Activated CD4-positive, alpha-beta T cell treated with anti-CD3 and anti-CD28 coated beads, Interleukin-2, amount 10 ng/mL, durations not matched to agents 24 days and 14 days (primary cell): ENCODE data around the gene FOXC1. TPM values are rescaled to one million over a fixed set of nuclear protein-coding genes. Genes with fewer than 3 reads are reported as not detected.

Experiments
- DNase-seq: peaks from one replicate; pipeline ENCODE4 v3.0.0; 2022
- H3K27ac Mint-ChIP-seq: one replicate; pipeline ENCODE4 v1.8.0; 2022; ENCODE audit warnings: mild to moderate bottlenecking, mixed read lengths
- H3K27me3 Mint-ChIP-seq: one replicate; pipeline ENCODE4 v1.8.0; 2022; ENCODE audit warnings: mixed read lengths
- H3K36me3 Mint-ChIP-seq: one replicate; pipeline ENCODE4 v1.8.0; 2022; ENCODE audit warnings: low read depth, mild to moderate bottlenecking, mixed read lengths
- H3K4me1 Mint-ChIP-seq: one replicate; pipeline ENCODE4 v1.8.0; 2021; ENCODE audit warnings: mixed read lengths
- H3K4me3 Mint-ChIP-seq: one replicate; pipeline ENCODE4 v1.8.0; 2022; ENCODE audit warnings: mild to moderate bottlenecking, moderate library complexity, mixed read lengths
- H3K9me3 Mint-ChIP-seq: one replicate; pipeline ENCODE4 v1.8.0; 2021; ENCODE audit warnings: mixed read lengths
- intact Hi-C: fragments of 100-400 bp; cut with micrococcal nuclease; formaldehyde crosslinking; loops from one replicate; pipeline ENCODE4 v1.15.1; 2023
- total RNA-seq: library from RNA; stranded (reverse); gene quantifications from 2 replicates; pipeline ENCODE4 v1.2.3, GENCODE V29; 2022

Gene FOXC1
- total RNA-seq, result 0.07 TPM in 2 replicates

GRCh38 chr6:1609648-1610496 lies at the start of gene FOXC1:
Gene FOXC1 (plus strand): TSS chr6:1609915. CDS start chr6:1610446, 531 bp downstream.
- intact Hi-C loops, result loop anchor here (5.0 to 10.0 kb wide), 4 partner anchors 218 to 1622 kb away; partner anchors contain the start of gene FOXQ1
- H3K27ac Mint-ChIP-seq, result peak within 1 kb of the TSS; percentile 80
- peaks cover 7% of the 10 kb centered on the region for H3K36me3 Mint-ChIP-seq
- peak within 1 kb of the TSS; percentile 75 for H3K4me3 Mint-ChIP-seq
- peaks cover 23% of the 10 kb centered on the region for H3K4me1 Mint-ChIP-seq
- no peaks in the 10 kb centered on the region for H3K9me3 Mint-ChIP-seq
- peak; percentile 83 for DNase-seq
- peaks cover 62% of the 10 kb centered on the region for H3K27me3 Mint-ChIP-seq

DNA sequence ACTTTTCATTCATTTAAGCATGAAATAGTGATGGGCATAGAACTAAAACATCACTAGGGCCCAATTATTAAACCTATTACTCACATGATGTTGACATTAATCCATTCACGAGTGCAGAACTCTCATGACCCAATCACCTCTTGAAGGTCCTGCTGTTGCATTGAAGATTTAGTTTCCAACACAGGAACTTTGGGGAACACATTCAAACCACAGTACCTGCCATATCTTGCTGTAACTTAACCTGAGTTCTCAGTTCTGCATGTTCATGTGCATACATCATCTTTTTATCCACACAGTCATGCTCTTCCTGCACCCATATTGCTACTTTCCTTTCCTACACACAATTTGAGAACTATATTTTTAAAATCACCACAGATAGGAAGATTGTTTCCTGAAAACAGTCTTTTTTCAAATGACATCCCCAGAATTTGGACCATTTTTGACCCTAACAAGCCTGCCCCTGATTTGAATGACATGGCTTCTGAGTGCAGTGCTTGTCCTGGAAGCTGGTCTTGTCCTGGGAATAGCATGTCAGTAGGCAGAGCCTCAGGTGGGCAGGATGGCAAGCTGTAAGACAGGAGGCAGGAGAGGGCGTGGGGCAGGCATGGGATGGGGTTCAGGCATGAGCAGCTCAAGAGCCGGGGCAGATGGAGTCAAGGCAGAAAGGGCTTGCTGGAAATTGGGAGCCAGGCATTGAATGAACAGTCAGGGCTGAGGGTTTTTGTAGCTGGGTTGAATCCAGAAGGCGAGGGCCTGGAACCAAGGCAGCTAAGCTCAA lies 49.2 kb upstream of the FOXC1 start:
- Mint-ChIP-seq H3K36me3 (no peaks in the 10 kb centered on the region), H3K9me3 (no peaks in the 10 kb centered on the region), H3K4me3 (no peak overlapping the region), H3K27ac (no peak overlapping the region), H3K4me1 (no peaks in the 10 kb centered on the region), H3K27me3 (peaks cover 34% of the 10 kb centered on the region)
- DNase-seq, result no peak
- intact Hi-C loops, result no loop called here

GRCh38 chr6:1561355-1561754 lies 48.4 kb upstream of the FOXC1 start:
- H3K4me3 Mint-ChIP-seq, result no peak overlapping the region
- no peaks in the 10 kb centered on the region for H3K36me3 Mint-ChIP-seq
- H3K4me1 Mint-ChIP-seq, result no peaks in the 10 kb centered on the region
- peaks cover 35% of the 10 kb centered on the region for H3K27me3 Mint-ChIP-seq
- no peak overlapping the region for H3K27ac Mint-ChIP-seq
- H3K9me3 Mint-ChIP-seq, result no peaks in the 10 kb centered on the region
- DNase-seq, result no peak
- intact Hi-C loops, result no loop called here

DNA sequence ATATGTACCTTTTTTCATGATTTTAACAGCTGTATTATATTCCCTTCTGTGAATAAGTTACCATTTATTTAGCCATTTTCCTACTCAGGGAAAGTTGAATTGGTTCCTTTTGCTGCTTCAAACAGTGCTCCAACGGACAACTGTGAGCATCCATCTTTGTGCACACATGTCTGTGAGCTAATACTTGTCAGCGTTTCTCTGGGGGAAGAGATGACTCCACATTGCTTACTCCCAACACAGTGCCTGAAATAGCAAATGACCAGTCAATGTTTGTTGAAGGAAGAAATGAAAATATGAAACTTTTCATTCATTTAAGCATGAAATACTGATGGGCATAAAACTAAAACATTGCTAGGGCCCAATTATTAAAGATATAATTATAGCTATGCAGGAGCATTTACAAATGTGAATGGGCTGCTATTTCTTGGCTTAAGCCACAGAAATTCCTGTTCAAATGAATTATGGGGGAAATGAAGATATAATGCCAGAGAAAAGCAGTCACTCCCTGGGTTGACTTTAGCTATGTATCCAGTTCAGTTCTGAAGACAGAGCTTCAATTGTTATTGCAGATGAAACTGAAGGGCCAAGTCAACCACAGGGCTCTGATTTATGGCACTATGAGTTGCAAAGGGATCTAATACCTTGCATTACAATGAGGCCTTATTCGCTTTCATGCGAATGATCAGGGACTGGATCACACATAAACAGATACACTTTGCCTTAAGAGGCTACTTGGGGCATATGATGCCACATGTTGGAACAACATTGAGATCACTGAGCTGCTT lies 47.4 kb upstream of the FOXC1 start:
- H3K4me3 Mint-ChIP-seq, result no peak overlapping the region
- H3K27ac Mint-ChIP-seq, result no peak overlapping the region
- DNase-seq, result no peak
- intact Hi-C loops, result no loop called here
- no peaks in the 10 kb centered on the region for H3K4me1 Mint-ChIP-seq
- no peaks in the 10 kb centered on the region for H3K9me3 Mint-ChIP-seq
- no peaks in the 10 kb centered on the region for H3K36me3 Mint-ChIP-seq
- peaks cover 31% of the 10 kb centered on the region for H3K27me3 Mint-ChIP-seq

DNA sequence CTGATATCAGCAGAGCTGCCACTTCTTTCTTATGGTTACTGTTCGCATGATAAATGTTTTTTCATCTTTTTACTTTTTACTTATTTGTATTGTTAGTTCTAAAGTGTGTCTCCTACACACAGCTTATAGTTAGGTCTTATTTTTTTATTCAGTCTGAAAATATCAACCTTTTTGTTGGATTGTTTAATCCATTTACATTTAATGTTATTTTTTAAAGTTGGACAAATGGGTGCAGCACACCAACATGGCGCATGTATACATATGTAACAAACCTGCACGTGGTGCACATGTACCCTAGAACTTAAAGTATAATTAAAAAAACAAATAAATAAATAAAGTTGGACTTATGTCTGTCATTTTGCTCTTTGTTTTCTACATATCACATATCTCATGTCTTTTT lies 40.3 kb upstream of the FOXC1 start:
- peaks cover 21% of the 10 kb centered on the region for H3K27me3 Mint-ChIP-seq
- H3K36me3 Mint-ChIP-seq, result no peaks in the 10 kb centered on the region
- H3K9me3 Mint-ChIP-seq, result peaks cover 13% of the 10 kb centered on the region
- intact Hi-C loops, result no loop called here
- no peak overlapping the region for H3K27ac Mint-ChIP-seq
- DNase-seq, result no peak
- H3K4me3 Mint-ChIP-seq, result no peak overlapping the region
- H3K4me1 Mint-ChIP-seq, result no peaks in the 10 kb centered on the region

DNA sequence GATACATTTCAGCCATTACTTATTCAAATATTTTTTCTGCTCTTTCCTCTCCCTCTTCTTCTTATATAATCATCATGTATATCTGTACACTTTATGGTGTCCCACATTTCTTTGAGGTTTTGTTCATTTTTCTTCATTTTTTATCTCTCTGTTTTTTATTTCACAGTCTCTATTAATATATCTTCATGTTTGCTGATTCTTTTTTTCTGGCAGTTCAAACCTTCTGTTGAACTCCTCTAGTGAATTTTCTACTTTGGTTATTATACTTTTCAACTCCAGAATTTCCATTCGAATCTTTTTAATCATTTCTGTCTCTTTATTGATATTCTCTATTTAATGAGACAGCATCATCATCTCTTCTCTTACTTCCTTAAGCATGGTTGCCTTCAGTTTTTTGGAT lies 38.9 kb upstream of the FOXC1 start:
- no peaks in the 10 kb centered on the region for H3K4me1 Mint-ChIP-seq
- peaks cover 13% of the 10 kb centered on the region for H3K27me3 Mint-ChIP-seq
- no peaks in the 10 kb centered on the region for H3K36me3 Mint-ChIP-seq
- H3K9me3 Mint-ChIP-seq, result peaks cover 13% of the 10 kb centered on the region
- no peak overlapping the region for H3K4me3 Mint-ChIP-seq
- H3K27ac Mint-ChIP-seq, result no peak overlapping the region
- intact Hi-C loops, result no loop called here
- no peak for DNase-seq

DNA sequence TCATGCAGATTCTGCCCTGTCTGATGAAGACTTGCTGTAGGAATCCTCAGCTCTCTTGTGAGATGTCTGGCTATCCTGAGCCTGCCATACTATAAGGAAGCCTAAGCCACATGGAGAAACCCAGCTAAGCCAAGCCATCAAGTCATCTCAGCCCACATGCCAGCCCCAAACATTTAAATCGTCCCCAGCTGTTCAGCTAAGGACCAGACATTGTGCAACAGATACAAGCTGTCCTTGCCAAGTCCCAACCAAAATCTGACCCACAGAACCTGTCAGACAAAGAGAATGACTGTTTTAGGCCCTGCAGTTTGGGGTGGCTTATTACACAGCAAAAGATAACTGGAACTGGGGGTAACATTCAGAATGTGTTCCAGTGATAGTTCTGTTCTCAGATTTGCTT lies 36.8 kb upstream of the FOXC1 start:
- intact Hi-C loops, result no loop called here
- no peaks in the 10 kb centered on the region for H3K4me1 Mint-ChIP-seq
- no peak overlapping the region for H3K27ac Mint-ChIP-seq
- DNase-seq, result no peak
- no peaks in the 10 kb centered on the region for H3K36me3 Mint-ChIP-seq
- H3K9me3 Mint-ChIP-seq, result peaks cover 13% of the 10 kb centered on the region
- H3K27me3 Mint-ChIP-seq, result peaks cover 7% of the 10 kb centered on the region
- H3K4me3 Mint-ChIP-seq, result no peak overlapping the region

DNA sequence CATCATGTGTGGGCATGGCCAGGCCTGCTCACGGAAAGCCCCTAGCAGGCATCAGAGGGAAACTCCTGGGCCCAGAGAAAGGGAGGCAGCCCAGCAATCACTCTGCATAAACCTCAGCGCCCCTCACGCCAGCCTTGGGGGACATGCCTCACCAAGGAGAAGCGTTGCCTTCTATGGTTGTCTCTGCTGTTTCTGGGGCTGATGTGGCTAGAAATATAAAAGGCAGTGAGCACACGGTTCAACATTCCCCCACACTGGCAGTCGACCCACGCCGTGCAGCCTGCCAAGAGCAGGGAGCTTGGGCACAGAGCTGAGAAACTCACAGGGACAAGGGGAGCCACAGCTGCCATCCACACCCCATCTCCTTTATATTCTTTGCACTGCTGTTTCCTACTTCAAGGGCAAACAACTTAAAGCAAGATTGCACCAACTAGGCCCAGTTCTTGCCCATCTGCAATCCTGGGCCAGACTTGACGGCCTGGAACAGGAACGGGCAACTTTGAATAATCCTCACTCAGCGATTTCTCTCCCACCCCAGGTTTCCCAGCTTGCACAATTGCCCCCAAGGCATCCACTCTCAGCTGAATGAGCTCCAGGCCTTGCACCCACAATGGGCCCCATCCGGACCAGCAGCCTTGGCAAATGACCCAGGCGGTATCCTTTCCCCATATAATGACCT lies 35.5 kb upstream of the FOXC1 start:
- Mint-ChIP-seq H3K9me3 (peaks cover 13% of the 10 kb centered on the region), H3K27ac (no peak overlapping the region), H3K36me3 (no peaks in the 10 kb centered on the region), H3K4me1 (no peaks in the 10 kb centered on the region), H3K27me3 (peaks cover 7% of the 10 kb centered on the region), H3K4me3 (no peak overlapping the region)
- intact Hi-C loops, result no loop called here
- DNase-seq, result no peak

DNA sequence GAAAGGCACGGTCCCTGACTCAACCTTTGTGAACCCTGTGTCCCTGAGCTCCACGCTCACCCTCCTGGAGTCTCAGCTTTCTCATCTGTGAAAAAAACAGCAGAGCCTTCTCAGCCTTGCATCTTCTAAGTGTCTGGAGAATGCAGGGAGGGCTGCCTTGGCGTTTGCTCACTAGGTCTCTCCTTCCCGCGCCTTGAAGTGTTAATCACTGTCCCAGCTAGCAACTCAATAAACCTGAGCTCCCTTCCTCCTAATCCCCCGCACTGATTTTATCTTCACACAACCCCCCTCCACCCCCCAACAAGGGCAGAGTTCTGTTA lies 34.9 kb upstream of the FOXC1 start:
- Mint-ChIP-seq H3K4me3 (no peak overlapping the region), H3K9me3 (peaks cover 13% of the 10 kb centered on the region), H3K4me1 (no peaks in the 10 kb centered on the region), H3K36me3 (no peaks in the 10 kb centered on the region), H3K27ac (no peak overlapping the region), H3K27me3 (peaks cover 7% of the 10 kb centered on the region)
- DNase-seq, result no peak
- intact Hi-C loops, result no loop called here

DNA sequence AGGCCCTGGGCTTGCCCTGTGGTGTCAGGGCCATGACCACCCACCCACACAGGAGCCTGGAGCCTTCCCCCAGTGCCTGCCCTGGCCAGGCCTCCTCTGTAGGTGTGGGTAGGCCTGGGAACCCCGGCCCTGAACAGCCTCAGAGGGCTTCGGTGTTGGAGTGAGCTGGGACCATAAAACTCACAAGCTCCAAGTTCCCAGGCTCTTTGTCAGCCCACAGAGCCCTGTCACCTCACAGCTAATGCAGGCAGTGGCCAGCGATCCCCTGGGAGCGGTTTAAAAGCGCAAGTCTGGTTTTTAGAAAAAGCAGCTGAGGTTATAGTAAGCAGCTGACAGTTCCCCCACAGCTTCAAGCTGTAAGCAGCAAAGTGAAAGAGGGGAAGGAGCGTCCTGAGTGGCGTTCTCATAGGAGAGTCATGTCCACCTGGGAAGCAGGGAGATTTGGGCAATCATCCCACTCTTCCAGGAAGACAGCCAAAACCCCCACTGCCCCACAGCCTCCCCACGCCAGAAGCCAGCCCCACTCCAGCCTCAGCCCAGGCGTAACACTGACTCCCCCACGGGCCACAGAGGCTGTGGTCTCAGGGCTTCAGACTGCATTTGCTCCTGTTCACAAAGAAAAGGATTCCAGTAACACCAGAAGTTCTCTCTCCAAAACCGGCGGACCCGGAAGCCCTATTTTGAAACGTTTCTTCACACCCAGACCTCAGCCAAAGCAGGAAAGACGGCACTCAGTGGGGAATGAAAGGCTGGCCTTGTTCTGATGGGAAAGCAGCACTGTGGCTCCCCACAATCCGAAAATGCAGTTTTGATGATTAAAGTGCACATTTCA lies 34.3 kb upstream of the FOXC1 start:
- H3K36me3 Mint-ChIP-seq, result no peaks in the 10 kb centered on the region
- no peak overlapping the region for H3K4me3 Mint-ChIP-seq
- DNase-seq, result no peak
- no peaks in the 10 kb centered on the region for H3K4me1 Mint-ChIP-seq
- no peak overlapping the region for H3K27ac Mint-ChIP-seq
- H3K27me3 Mint-ChIP-seq, result peaks cover 7% of the 10 kb centered on the region
- H3K9me3 Mint-ChIP-seq, result peaks cover 13% of the 10 kb centered on the region
- intact Hi-C loops, result no loop called here

DNA sequence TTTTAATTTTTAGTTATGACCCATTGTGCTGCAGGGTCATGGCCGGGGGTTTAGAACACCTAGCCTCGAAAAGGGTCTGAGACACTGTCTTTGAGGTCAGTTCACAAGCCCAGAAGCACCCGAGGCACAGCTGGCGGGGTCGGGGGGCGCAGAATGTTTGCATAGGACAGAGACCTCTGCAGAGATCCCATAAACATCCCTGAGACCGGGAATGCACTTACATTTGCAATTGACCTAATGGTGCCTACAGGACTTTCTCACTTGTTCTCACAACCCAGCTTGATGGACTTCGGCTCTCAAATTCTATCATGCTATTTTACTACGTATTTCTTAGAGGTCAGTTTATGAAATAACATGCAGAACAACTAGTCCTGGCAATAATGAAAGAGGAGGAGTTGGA lies 33.5 kb upstream of the FOXC1 start:
- intact Hi-C loops, result no loop called here
- Mint-ChIP-seq H3K4me1 (no peaks in the 10 kb centered on the region), H3K9me3 (peaks cover 7% of the 10 kb centered on the region), H3K27me3 (peaks cover 2% of the 10 kb centered on the region), H3K4me3 (no peak overlapping the region), H3K36me3 (no peaks in the 10 kb centered on the region), H3K27ac (no peak overlapping the region)
- no peak for DNase-seq

- Mint-ChIP-seq H3K36me3 (no peaks in the 10 kb centered on the region), H3K27me3 (no peaks in the 10 kb centered on the region), H3K4me3 (no peak overlapping the region), H3K4me1 (no peaks in the 10 kb centered on the region), H3K9me3 (peaks cover 4% of the 10 kb centered on the region), H3K27ac (no peak overlapping the region)
- no peak for DNase-seq
- intact Hi-C loops, result no loop called here
Observed at GRCh38 chr6:1576711-1577110, 33.0 kb upstream of the FOXC1 start.

DNA sequence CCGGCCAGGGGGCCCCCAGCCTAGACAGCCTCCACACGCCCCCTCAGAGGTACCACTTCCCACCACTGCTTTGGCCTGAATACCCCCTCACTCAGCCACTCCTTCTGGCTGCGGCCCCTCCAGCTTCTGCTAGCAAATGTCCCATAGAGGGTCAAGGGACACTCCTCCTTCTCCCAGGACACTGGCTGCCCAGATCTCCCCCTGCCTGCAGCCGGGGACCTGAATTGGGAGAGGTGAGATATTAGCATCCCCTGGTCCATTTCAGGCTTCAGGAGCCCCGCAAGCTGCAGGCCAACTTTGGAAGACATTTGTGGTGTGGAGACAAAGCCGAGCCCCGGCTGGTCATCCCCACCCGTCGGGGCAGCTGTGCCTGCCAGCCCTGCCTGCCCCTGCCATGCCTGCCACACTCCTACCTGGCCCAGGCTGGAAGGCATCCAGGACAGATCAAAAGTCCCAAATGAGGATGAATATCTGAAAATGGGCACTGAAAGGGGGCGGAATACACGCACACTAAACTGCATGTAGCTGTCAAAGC lies 32.5 kb upstream of the FOXC1 start:
- H3K4me3 Mint-ChIP-seq, result no peak overlapping the region
- H3K36me3 Mint-ChIP-seq, result no peaks in the 10 kb centered on the region
- no peaks in the 10 kb centered on the region for H3K9me3 Mint-ChIP-seq
- H3K27me3 Mint-ChIP-seq, result no peaks in the 10 kb centered on the region
- no peak for DNase-seq
- intact Hi-C loops, result no loop called here
- no peaks in the 10 kb centered on the region for H3K4me1 Mint-ChIP-seq
- H3K27ac Mint-ChIP-seq, result no peak overlapping the region
